NCI-H510A treated with DMSO at 0.1 percent for 48 hours (cell line): ENCODE data around the gene FAM204A.

Experiments used
- DNase-seq: peaks from one replicate; lab custom pipeline; 2025; lab: John Stamatoyannopoulos, UW

FAM204A gene

DNA sequence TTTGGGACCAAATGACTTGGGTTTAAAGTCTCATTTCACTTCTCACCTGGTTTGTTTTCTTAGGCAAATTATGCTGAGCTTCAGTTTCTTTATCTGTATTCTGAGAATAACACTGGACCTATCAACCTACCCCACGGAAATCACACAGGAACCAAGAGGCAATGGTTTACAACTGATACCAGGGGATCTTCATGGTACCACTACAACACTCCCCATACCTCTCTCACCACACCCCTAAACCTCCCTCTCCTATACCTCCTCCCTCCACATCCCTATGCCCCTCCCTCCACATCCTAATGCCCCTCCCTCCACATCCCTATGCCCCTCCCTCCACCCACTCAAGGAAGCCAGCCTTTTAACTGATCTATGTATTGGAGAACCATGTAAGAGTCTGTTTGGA is 9.9 kb downstream of the FAM204A start:
- DNase-seq: no peak

DNA sequence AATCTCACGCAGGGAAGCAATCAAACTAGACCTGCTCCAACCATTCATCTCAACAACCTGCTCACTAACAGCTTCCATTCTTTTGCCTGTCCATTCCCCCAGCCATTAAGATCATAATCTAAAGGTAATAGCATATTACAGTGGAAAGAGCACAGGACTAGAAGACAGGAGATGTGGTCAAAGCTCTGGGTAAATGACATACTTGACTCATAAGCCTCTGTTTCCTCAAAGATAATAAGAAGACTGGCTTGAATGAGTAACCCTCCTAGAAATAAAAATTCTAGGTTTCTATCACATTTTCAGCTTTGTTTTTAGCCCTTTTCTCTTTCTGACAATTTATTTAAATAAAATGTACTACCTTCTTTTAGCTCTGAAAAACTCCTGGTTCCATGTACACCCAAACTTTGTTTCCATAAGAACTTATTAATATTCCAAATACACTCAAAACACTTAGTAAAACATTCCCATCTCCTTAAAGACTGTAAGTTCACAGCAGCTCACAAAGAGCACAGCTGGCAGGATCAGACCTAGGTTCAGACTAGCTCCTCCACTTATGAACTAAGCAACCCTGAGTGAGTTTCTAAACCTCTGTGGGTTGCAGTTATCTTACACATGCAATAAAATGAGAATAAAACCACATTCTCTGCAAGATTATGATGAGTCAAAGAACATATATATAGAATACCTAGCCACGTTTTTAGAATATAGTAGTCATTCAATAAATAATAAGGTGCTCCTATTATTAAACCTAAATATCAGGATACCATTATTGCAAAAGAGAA is 11.6 kb downstream of the FAM204A start:
- DNase-seq: no peak

DNA sequence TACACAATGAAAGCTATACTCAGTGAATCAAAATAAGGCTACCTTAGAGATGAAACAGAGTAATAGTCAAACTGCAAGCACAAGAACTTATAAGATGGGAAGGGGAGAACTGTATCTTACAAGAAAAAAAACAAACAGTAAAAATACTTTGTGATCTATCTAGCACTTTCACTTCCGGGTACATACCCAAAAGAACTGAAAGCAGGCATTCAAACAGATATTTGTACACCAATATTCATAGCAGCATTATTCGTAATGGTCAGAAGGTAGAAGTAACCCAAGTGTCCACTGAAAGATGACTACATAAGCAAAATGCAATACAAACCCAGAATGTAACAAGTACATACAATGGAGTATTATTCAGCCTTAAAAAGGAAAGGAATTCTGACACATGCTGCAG is 18.0 kb downstream of the FAM204A start:
- no peak for DNase-seq

DNA sequence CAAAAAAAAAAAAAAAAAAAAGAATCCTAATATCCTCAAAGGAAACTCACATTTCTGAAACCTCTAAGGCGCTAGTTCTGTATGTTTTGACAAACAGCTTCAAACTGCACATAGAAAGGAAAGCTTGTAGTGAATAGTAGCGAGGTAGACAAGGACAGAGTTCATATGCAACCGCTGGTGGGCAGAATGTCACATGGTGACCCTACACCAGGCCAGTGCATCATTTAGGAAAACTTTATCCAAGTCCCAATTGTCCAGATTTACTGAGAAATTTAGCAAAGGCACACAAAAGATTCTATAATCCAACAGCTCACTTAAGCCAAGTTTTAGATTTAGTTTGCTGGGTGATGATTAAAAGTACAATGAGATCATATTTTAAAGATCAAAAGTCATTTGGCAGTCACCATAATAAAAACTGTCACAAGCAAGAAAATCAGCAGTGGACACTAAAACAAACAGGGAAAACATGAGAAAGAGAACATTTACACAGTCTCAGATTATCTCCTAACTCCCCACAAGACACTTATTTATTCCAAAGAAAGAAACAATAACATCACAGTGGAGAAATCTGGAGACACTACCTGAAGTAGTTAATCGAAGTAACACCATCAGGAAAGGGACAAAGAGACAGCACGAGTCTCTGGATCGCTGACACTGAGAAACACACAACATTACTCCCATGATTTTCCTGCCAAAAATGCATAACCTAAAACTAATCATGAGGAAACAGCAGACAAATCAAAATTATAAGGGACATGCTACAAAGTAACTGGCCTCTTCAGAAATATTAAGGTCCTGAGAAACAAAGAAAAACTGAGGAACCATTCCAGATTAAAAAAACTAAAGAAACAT is 20.2 kb downstream of the FAM204A start:
- no peak for DNase-seq

DNA sequence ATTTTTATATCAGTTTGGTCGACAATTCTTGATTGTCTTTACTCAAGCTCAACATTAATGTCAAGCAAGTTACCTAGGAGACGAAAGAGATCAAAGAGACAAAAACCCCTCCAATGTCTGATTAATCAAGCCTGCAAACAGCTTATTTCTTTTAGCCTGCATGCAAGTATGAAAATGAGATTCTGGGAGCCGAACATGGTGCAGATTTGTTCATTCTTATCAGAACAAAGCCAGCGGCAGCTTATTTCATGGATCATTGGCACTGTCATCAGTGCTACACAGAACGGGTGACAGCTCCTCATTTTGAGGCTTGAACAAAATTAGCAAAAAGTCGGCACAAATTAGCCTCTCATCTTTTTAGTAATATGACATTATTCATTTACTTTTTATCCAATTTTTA is 26.5 kb downstream of the FAM204A start:
- DNase-seq: no peak

DNA sequence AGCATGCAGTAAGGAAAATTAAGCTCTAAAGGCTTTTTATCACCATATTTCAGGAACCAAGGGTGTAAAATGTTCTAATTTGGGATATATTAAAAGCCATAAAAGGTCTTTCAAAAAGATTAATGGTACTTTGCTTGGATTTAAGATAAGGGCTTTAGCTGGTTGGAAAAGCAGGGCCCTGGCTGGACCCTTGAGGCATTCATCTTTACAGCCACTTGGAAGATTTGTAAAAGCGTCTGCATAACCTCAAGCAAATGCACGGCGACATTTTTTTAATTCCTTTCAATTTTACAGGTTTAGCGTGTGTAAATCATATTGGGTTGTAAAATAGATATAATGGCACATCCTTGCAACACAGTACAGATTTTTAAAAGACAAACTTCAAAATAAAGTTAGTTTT is 27.2 kb downstream of the FAM204A start:
- DNase-seq: no peak

DNA sequence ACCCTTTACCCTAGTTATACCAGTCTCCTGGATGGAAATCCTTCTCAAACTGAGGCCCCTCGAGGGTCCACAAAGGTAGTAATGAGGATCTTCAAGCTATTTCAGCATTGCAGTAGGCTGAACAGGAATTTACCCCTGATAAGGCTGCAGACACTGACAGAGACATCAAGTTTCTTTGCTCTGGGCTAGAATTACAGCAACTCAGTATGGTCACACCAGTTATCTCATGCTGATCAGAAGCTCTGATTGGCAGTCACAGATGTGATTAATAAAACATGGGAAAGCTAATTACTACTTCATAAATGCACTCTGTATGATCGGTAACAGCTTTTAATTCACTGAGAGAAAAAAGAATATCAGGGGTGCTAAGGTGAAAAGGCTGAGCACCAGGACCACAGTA is 30.6 kb downstream of the FAM204A start:
- no peak for DNase-seq

DNA sequence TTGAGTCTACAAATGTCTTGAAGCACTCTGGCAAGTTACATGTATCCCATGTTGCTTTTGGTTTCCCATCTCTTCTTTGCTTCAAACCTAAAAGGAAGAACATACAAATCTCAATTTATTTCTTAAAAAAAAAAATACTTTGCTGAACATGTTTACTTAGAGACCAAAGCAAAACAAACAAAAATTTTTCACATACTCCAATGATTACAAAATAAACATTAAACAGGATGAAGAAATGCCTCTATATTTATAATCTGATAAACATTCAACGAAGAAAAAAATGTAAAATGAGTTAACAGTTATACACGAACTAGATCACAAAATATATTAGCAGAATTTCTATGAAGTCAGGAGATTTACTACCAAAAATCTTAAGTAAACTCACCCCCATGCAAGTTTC is 31.3 kb downstream of the FAM204A start:
- no peak for DNase-seq

DNA sequence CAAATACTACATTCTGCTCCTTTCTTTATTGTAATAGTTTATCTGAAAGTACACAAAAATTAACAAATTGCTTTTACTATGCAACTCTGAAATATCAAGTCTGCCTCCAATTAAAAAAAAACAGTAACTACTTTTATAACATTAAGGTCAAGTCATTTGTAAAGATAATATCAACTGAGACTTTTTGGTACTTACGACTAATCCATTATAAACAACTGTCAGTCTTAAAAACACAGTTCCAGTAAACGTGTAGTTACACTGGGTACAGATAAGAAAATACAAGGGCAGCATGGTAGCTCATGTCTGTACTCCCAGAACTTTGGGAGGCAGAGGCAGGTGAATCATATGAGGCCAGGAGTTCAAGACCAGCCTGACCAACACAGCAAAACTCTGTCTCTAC is 32.2 kb downstream of the FAM204A start:
- no peak for DNase-seq

DNA sequence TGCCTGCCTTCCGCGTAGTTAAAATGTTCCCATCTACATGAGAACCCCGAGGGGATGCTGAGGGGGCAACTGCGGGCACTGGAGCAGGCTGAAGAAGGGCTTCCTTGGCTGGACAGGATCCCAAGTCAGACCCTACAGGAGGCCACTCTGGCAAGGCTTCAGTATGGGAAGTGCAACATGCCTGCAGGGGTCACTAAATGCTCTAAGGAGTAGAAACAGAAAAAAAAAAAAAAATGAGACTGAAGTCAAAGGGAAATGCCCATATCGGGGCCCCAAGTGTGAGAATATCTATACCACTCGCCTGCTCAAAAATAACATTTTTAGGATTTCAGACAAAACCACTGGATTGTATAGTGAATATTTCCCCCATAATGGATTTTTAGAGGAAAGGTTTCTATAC is 33.5 kb downstream of the FAM204A start:
- no peak for DNase-seq

DNA sequence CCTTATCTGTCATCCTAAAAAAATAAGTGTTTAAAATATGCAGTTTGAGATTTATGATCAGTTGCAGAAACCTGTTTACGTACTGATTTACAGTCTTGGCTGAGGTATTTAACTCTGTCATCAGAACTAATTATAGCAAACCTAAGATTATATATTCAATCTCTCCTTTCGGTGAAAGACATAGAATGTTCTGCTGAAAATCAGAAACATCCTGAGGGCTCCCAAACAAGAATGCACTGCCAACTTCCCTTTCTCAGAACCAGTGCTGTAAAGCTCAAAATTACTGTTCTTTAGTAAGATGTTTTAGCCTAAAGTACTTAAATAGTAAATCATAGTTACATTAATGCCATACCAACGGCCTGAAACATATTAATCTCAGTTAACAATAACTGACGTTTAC is 34.3 kb downstream of the FAM204A start:
- DNase-seq: no peak

DNA sequence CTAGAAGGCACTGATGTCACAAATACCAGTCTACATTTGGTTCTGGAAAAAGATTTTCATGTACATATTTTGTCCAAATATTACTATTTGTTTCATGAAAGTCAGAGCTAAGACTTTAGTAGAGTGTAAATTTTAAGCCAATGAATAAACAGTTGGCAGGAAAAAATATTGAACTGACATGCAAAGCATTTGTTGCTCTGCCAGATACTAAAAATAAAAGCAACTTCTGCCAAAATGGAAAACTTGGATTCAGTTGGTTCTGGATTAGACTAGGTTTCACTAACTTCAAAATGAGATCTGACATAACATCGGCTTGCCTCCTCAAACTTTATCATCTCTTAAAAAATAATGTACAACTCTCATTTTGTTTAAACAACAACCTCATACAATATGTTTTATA is 34.9 kb downstream of the FAM204A start:
- no peak for DNase-seq

DNA sequence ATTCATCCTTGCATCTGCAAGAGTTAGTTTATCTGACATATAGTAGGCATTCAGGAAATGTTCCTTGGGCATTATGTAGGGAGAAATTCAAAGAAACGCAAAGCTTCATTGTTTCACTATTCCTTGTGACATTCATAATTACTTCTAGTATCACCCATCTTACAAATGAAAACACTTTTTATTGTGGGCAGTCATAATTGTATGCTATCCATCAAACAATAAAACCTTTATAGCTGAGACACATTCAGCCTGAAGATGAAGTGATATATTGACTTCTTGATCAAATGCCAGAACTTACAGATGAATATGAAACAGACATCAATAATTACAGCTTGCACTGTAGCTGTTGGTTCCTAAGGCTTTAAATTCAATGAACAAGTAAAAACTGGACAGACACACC is 36.4 kb downstream of the FAM204A start:
- no peak for DNase-seq

DNA sequence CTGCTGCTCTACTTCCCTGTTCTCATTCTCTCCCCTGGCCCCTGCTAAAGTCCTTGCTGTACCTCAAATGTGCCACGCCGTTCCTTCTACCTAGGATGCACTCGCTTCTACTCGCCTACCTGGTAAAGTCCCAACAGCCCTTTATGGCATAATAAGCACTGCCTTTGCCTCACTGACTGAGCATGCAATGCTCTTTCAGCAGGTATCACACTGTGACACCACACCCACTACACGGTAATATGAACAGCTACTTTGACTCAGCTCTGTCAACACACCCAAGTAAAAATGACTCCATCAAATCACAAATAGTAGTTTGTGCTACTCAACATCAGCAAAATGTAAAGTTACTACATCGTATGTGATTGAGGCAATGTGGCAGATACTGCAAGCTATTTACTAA is 37.6 kb downstream of the FAM204A start:
- no peak for DNase-seq

DNA sequence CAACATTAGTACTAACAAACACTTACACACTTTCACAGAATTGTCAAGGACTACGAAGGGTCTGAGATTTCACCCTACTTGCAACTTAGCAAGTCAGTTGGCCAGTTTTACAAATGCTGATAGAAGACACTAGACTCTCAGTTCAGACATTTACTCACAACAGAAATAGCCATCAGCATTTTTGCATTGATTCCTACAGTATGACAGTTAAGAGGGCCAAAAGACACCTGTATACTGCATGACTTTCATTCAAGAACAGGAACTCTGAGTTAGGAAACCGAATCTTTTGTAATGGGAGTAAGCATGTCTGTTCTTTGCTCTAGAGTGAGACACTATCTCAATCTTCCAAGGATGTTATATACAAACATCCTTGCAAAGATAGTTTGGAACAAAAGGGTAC is 40.9 kb downstream of the FAM204A start:
- DNase-seq: no peak

DNA sequence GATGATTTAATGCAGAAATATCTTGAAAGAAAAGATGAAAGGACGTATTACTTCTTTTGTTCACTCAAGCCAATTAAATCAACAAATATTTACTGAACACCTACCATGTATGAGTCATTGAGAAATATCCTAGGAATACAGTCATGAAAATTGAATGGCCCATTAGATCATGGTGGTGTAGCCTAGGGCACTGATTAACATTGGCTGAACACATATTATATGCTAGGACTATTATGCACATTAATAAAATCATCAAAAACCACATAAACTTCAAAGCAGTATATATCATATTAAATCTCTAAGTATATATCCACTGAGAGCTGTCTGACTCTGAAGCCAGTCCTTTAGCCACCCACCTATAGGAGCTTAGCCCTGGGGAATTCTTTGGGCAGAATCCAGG is 41.8 kb downstream of the FAM204A start:
- no peak for DNase-seq

DNA sequence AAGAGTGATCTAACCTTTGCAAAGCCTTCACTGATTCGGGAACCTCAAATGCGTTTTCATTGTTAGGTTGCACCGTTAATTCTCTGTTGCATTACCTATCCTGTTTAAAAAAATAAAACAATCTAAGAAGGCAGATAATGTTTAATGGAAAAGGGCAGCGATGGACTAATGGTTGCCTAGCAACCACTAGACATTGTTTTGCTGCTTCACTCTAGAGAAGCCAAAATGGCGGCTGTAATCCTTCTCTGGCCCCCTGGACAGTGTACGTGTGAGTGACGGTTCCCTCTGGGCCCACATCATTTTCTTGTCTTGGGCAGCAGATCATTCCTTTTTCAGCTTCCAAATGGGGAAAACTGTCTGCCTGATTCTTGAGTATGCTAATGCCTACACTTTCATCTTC is 43.3 kb downstream of the FAM204A start:
- DNase-seq: no peak

DNA sequence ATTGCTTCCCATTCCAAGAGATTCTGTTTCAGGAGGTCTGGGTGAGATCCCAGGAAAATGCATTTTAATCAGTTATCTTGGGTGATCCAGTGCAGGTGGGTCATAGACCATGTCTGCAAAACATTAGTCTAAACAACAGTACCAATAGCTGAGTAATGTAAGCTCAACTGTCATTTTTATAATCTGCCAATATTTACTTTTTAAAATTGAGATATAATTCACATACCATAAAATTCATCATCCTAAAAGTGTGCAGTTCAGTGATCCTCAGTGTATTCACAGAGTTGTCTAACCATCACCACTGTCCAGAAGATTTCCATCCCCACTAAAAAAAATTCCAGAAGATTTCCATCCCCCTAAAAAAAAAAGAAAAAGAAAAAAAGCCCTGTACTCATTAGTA is 51.0 kb downstream of the FAM204A start:
- DNase-seq: no peak

DNA sequence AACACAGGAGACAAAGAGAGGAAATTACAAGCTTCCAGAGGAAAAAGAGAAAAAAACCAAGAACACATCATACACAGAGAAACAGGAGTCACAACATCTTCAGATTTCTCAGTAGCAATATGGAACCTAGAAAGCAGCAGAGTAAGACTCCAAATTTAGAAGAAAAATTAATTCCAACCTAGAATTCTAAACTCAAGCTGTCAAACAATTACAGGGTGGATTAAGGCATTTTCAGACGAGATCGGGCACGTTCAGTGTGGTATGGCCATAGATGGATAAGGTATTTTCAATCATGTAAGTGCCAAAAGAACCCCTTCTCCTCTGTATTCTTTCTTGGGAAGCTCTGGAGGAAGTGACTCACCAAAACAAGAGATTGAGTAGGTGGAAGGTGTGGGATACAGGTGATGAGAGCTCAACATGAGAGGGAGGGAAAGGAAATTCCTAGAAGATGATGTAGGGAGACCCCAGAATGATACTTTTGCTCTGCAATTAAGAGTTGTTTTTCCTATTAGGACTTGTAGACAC is 51.6 kb downstream of the FAM204A start:
- DNase-seq: no peak

DNA sequence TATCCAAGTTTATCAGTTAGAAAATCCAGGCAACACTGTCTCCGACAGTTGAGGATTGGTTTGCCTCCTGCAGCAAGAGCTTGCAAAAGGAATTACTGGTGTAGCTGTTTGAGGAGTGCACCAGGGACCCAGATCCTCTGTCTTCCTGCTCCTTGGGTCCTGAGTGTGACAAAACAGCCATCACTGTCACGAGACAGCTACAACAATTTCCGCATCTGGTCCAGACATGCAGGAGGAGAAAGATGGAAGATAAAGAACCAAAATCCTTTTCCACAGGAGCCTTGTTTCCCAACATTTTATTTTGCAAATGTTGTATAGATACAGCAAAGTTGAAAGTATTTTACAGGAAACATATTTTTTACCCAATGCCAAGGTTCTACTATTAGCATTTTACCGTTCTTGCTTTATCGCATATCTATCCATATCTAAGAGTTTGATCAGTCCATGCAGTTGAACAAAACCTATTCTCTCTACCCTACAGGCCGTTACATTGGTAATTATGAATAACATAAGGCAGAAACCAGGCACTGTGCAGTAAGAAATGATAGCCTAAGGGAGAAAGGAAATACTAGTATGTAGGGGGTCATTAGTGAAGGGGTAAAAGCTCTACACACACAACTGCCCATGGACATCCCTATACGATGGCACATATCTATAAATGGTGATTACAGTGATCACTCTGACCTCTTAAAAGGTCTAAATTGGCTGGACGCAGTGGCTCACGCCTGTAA is 54.9 kb downstream of the FAM204A start:
- DNase-seq: no peak

DNA sequence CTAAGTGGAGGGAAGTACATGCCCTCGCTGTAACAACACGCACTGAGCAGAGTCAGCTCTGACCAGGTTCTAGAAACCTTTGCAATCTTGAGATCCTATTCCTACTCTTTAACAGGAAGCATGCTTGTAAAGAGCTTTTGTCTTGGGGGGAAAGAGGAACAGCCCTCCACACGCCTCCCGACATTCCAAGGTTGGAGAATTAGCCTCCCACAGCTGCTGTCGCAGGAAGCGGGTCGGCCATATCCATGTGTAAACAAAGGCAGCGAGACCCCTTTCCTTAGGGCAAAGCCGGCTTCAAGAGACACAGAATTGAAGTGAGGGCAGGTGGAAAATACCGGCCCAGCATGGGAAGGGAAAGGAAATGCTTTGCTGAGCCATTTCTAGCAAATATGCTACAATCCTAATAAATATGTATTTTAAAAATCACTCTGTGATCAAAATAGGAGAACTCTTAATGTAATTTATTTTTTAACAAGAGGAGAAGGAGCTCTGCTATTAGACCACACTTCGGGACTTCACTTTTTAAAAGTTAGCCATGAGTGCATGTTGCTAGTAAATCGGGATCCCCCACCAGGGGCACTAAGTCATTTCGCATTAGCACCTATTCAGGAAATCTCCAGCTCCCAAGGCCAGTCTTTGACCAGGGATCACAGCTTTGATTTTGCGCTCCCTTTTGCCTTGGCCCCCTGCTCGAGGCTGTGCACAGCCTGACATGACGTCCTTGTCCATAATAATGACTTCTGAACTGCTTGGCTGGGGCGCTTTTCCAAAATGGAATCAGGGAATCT is 55.9 kb downstream of the FAM204A start:
- DNase-seq: no peak

DNA sequence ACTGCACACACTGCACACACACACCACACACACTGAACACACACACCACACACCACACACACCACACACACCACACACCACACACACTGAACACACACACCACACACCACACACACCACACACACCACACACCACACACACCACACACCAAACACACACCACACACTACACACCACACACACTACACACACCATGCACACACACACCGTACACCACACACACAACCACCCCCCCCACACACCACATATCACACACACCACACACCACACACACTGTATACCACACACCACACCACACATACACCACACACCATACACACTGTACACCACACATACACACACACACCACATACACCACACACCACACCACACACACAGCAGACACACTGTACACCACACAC is 59.5 kb downstream of the FAM204A start:
- no peak for DNase-seq
